Tongue (tissue), 2 donors: ENCODE data around the gene ZFYVE27. TPM values are rescaled to one million over a fixed set of nuclear protein-coding genes. Genes with fewer than 3 reads are reported as not detected.
A peak's percentile ranks its signal among the peaks of the same experiment; 100 is the strongest.
"Not testable (repeated sequence)": the region's sequence is repeated elsewhere in the genome, so short reads cannot be mapped to it uniquely, and the experiment has no call there.

Source experiments
- DNase-seq: peaks from one replicate; pipeline ENCODE4 v3.0.0-alpha.2; 2015
- total RNA-seq: library from RNA; depleted of rRNA; stranded (reverse); fragments of >200 nt; gene quantifications from one replicate; pipeline ENCODE4 v1.2.3, GENCODE V29; 2014

Gene ZFYVE27, protein sequence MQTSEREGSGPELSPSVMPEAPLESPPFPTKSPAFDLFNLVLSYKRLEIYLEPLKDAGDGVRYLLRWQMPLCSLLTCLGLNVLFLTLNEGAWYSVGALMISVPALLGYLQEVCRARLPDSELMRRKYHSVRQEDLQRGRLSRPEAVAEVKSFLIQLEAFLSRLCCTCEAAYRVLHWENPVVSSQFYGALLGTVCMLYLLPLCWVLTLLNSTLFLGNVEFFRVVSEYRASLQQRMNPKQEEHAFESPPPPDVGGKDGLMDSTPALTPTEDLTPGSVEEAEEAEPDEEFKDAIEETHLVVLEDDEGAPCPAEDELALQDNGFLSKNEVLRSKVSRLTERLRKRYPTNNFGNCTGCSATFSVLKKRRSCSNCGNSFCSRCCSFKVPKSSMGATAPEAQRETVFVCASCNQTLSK
- 18.1 TPM for total RNA-seq

DNA sequence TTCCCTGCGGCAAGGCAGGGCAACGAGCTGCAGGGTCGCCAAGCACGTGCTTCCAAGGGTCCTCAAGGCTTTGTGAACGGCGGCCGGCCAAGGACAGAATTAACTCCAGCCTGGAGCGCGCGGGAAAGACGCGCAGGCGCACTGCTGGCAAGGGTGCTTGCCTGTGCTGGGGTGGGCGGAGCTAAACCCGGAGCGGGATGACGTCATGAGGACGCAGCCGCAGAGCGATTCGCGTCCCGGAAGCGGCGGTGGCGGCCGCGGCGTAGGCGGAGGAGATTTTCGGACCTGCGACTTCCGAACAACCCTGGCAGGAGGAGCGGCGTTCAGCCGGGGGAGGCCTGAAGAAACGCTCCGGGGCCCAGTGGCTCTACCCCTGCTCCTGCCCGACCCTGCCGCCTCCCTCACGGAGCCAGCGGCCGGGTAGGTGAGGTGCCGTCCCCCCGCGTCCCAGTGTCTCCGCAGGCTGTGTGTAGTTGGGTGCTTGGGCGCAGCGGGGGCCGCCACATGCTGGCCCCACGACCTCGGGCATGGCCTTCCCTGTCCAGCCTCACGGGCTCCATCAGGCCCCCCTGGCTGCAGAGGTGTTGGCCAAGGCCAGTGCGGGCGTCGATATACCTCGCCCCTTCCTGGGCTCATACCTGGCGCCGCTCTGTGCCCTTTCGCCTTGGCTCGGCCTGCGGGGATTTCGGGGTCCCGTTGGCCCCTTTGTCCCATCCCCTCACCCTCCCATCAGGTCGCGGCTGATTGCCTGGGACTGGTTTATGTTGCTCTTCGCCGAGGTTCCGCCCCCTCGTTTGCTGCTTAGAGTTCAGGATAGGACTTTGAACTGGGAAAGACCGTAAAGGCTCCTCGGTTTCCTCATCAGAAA lies at the start of gene ZFYVE27:
ZFYVE27 (plus strand) TSS at position 227 of the 868 bp plus-strand sequence. CDS start 1,350 bp downstream, outside the sequence.
- peak; percentile 99 for DNase-seq

DNA sequence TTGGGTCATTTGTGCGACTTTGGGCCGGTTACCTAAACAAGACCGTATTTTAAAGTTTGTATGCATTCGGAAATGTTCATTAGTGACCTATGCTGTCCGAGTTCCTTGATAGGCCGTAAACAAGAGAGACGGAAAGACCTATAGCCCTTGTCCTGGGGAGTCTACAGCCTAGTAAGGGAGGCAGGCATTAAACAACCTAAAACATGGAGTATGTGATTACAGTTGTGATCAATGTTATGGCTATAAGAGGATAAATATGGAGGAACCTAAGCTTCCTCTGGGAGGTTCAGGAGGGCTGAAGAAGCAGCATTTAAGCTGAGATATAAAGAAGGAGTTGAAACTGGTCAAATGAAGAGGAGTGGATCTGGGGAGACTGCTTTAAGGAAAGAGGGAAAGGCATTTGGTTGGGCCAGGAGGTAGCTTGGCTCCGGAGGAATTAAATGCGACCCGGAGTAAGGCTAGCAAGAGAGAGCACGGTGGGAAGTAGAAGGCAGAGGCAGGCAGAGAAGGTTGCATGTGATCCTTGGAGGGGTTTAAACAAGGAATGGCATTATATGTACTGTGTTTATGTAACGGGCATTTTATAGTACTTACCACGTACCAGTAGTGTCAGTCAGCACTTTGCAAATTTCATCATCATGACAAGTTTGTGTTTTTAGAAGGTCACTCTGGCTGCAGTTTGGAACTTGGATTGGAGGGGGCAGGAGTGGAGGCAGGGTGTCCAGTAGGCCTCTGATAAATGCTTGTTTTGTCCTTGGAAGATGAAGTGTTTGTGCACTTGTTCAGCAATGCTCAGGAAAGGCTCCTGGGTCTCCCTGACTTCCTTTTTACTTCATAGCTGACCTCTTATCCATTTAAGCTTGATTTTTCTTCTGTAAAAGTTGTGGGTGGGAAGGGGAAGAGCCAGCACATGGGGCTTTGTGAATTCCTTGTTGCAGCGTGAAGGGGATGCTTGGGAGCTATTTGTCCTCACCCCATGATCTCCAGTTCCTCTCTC lies 48.8 kb upstream of the ZFYVE27 start:
- peak; percentile 28 for DNase-seq

GRCh38 chr10:97689559-97690020 lies 47.3 kb upstream of the ZFYVE27 start:
- no peak for DNase-seq

GRCh38 chr10:97690133-97690532 lies 46.8 kb upstream of the ZFYVE27 start:
- no peak for DNase-seq

DNA sequence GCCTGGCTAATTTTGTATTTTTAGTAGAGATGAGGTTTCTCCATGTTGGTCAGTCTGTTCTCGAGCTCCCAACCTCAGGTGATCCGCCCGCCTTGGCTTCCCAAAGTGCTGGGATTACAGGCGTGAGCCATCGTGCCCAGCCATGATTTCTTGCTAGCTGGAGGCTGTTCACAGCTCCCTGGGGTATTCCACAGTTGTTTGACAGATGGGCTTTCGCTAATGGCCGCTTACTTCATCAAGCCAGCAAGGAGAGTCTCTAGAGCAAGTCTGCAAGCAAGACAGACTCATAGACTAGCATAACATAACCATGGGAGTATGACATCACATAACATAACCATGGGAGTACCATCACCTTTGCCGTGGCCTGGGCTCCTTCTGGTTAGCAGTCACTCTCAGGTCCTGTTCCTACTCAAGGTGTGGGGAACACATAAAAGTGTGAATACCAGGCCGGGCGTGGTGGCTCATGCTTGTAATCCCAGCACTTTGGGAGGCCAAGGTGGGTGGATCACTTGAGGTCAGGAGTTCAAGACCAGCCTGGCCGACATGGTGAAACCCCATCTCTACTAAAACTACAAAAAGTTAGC lies 38.8 kb upstream of the ZFYVE27 start:
- DNase-seq: not testable (repeated sequence)

DNA sequence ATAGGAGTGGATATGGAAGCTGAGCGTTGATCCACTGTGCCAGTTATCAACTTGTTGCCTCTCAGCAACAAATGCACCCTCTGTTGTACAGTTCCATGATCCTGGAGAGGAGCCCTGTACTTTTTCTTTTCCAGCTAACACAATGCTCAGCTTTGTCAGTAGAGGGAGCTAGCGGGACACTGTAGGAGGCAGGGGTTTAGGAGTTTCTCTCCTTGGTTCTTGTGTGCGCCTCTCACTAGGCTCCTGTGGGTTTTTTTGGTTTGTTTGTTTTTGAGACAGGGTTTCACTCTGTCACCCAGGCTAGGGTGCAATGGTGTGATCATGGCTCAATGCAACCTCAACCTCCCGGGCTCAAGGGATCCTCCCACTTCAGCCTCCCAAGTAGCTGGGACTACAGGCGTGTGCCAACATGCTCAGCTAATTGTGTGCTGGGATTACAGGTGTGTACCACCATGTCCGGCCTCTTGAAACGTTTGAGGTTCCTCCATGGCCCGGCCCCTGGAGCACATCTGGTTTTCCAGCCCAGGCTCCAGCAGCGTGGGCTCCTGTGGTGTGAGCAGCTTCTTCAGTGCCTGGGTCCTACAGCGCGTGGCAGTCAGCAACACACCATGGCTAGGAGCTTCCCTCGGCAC lies 35.4 kb upstream of the ZFYVE27 start:
- peak; percentile 88 for DNase-seq

- no peak for DNase-seq
These were observed 33.4 kb upstream of the ZFYVE27 start for GRCh38 chr10:97703398-97704067.

DNA sequence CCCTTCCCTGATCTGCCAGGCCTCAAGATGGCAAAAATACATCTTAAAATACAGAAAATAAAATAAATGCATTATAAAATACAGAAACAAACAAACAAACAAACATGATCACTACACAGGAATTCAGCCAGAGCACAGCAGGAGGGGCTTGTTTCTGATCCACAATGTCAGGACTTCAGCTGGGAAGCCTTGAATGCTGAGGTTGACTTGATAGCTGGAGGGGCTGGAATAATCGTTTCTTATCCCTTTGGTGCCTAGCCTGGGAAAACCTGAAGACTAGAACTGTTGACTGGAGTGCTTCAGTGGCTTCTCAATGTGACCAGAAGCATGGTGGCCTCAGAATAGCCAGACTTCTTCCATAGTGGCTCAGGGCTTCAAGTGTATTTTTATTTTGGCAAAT lies 32.6 kb upstream of the ZFYVE27 start:
- DNase-seq: no peak

GRCh38 chr10:97705006-97705670 lies 31.8 kb upstream of the ZFYVE27 start:
- DNase-seq: no peak

GRCh38 chr10:97707134-97707861 lies 29.6 kb upstream of the ZFYVE27 start:
- DNase-seq: no peak

DNA sequence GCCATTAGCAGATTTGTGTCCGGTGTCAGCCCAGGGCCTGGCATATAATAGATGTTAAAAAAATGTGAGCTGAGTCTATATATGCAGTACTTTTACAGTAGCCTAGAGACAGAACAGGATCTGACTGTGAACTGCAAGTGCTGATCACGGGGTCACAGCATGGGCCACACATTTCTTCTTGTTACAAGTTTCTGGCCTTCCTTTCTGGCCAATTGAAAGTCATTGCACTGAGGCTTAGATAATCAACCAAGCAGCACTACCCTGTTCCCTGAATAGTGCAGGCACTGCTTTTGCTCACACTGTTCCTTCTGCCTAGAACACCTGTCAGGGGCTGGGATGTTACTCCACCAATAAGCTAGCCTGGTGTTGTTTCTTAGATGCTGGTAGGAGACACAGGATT lies 28.8 kb upstream of the ZFYVE27 start:
- DNase-seq: no peak

GRCh38 chr10:97708976-97709946 lies 27.7 kb upstream of the ZFYVE27 start:
- DNase-seq: peak; percentile 91

GRCh38 chr10:97711640-97712572 lies 25.0 kb upstream of the ZFYVE27 start:
- no peak for DNase-seq

- DNase-seq: peak; percentile 96
These were observed 23.5 kb upstream of the ZFYVE27 start, which contains the start of gene MARVELD1 for GRCh38 chr10:97713339-97713825. TSS of gene MARVELD1 (plus strand) at chr10:97713730. CDS start at chr10:97713877, 147 bp downstream.

DNA sequence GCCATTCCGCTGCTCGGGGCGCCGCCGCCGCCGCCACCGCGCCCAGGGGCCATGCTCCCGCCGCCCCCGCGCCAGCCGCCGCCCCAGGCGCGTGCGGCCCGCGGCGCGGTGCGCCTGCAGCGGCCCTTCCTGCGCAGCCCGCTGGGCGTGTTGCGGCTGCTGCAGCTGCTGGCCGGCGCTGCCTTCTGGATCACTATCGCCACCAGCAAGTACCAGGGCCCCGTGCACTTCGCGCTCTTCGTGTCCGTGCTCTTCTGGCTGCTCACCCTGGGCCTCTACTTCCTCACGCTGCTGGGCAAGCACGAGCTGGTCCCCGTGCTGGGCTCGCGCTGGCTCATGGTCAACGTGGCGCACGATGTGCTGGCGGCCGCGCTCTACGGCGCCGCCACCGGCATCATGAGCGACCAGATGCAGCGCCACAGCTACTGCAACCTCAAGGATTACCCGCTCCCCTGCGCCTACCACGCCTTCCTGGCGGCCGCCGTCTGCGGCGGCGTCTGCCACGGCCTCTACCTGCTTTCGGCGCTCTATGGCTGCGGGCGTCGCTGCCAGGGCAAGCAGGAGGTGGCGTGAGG lies 23.0 kb upstream of the ZFYVE27 start:
- peak; percentile 84 for DNase-seq
